Bronchial epithelial cell (primary cell): ENCODE results near the gene HOXB2. TPM values are rescaled to one million over a fixed set of nuclear protein-coding genes. Genes with fewer than 3 reads are reported as not detected.

Source experiments
- DNase-seq: peaks from one replicate; pipeline ENCODE4 v3.0.0-alpha.2; 2010; ENCODE audit warnings: low read depth
- FAIRE-seq: peaks from 2 replicates; lab custom pipeline; 2011; peaks lifted over from hg19 to GRCh38; lab: Jason Lieb, UNC
- H3K27me3 ChIP-seq: 2 replicates; pipeline ENCODE4 v1.5.1; 2011; ENCODE audit warnings: low read length; ENCODE audit not compliant: control insufficient read depth, insufficient read depth
- H3K36me3 ChIP-seq: 2 replicates; pipeline ENCODE4 v1.5.1; 2011; ENCODE audit warnings: low read length; ENCODE audit not compliant: control insufficient read depth, insufficient read depth
- H3K4me3 ChIP-seq: 2 replicates; pipeline ENCODE4 v1.5.1; 2011; ENCODE audit warnings: mild to moderate bottlenecking, low read depth, low read length, control low read depth
- CTCF ChIP-seq: IDR thresholded peaks from 2 replicates; pipeline ENCODE4 v1.5.1; 2011; ENCODE audit warnings: mild to moderate bottlenecking, moderate library complexity, low read length, control low read depth, inconsistent platforms; ENCODE audit not compliant: insufficient read depth, severe bottlenecking
- total RNA-seq: library from RNA; depleted of rRNA; stranded (reverse); fragments of >200 nt; gene quantifications from 2 replicates; pipeline ENCODE4 v1.2.1, GENCODE V29; 2014

HOXB2 gene
- total RNA-seq, 1 donor from 2014 or later, result not detected

GRCh38 chr17:48588074-48588415 lies 43.1 kb upstream of the HOXB2 start:
- DNase-seq (no peak), FAIRE-seq (no peak)
- Histone ChIP-seq H3K36me3 (no peaks in the 10 kb centered on the region), H3K27me3 (peaks cover 81% of the 10 kb centered on the region), H3K4me3 (no peak overlapping the region)
- TF ChIP-seq CTCF, result no peak

- DNase-seq (no peak), FAIRE-seq (no peak)
- Histone ChIP-seq H3K4me3 (no peak overlapping the region), H3K27me3 (peaks cover 81% of the 10 kb centered on the region), H3K36me3 (no peaks in the 10 kb centered on the region)
- TF ChIP-seq CTCF, result no peak
These were observed 42.6 kb upstream of the HOXB2 start for GRCh38 chr17:48587276-48588073.

GRCh38 chr17:48586355-48587258 lies 41.7 kb upstream of the HOXB2 start:
- Histone ChIP-seq H3K4me3 (no peak overlapping the region), H3K36me3 (no peaks in the 10 kb centered on the region), H3K27me3 (peaks cover 83% of the 10 kb centered on the region)
- FAIRE-seq (no peak), DNase-seq (no peak)
- TF ChIP-seq CTCF, result no peak

- FAIRE-seq, result no peak
These were observed 39.4 kb upstream of the HOXB2 start for GRCh38 chr17:48584223-48584741.

GRCh38 chr17:48583708-48584222 lies 38.9 kb upstream of the HOXB2 start:
- Histone ChIP-seq H3K27me3 (peaks cover 86% of the 10 kb centered on the region), H3K36me3 (no peaks in the 10 kb centered on the region), H3K4me3 (no peak overlapping the region)
- DNase-seq (no peak), FAIRE-seq (no peak)
- no peak for TF ChIP-seq CTCF

More at GRCh38 chr17:48584223-48584741, 39.4 kb upstream of the HOXB2 start:
- no peak for TF ChIP-seq CTCF
- peaks cover 86% of the 10 kb centered on the region for H3K27me3 ChIP-seq
- H3K4me3 ChIP-seq, result no peak overlapping the region
- no peak for DNase-seq
- H3K36me3 ChIP-seq, result no peaks in the 10 kb centered on the region
